Raji (cell line): ENCODE data around the gene CCL5.

ENCODE experiments used
- POLR2A ChIP-seq: IDR thresholded peaks from 2 replicates; pipeline ENCODE4 v1.6.1; 2011; ENCODE audit warnings: low read depth, low read length, control low read depth; ENCODE audit not compliant: insufficient read depth

The CCL5 gene

DNA sequence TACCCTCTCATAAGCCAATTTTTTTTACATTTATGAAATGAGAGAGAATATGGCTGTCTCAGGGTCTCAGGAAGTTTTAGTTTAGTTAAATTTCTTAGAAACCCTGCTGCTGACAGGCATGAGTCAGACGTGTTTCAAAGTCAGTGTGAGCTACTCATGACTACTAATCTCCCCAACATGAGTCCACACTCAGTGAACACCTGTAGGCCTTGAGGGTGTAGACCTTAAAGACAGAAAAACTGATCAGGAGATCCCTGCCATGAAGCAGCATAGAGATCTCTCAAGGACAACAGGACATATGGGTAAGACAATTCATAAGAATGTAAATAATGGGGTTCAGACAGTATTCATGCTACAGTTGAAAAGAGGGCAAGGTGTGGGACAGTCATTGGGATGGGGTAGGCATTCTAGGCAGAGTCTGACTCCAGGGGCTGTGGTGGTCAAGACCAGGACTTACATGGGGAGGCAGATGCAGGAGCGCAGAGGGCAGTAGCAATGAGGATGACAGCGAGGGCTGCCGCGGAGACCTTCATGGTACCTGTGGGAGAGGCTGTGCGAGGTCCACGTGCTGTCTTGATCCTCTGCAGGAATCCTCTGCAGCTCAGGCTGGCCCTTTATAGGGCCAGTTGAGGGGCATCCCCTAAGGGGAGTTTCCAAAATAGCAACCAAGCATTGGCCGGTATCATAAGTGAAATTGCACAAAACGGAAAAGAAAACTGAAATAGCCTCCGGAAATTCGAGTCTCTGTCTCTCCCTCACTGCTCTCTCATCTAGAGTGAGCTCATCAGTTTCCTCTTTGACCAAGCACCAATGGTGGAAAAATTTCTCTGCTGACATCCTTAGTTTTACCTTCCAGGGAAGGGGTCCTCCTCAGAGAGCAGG, at the start of gene CCL5:
Gene CCL5, minus strand, starts transcription at position 588 of the 882 bp plus-strand sequence.
- no peak for TF ChIP-seq POLR2A

- TF ChIP-seq POLR2A, result no peak
Measured at GRCh38 chr17:35927714-35928113, 47.6 kb upstream of the CCL5 start.

GRCh38 chr17:35923609-35924114, 43.5 kb upstream of the CCL5 start:
- TF ChIP-seq POLR2A, result no peak

GRCh38 chr17:35920229-35920628, 40.1 kb upstream of the CCL5 start:
- TF ChIP-seq POLR2A, result no peak

DNA sequence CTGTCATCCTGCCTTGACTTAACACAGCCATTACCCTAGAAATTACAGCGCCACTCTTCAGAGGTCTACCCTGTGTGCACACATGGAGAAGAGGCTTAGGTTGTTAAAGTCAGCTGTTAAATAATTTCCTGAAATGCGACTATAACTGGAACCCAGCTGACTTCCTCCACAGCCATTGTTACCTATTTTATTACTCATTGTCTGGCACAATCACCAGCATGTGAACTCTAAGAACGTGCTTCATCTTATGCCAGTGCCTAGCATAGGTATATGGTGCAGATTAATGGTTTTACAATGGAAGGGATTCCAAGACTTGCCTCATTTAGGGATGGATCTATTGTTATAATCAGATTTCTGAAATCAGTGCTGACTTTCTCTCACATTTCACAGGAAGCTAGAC, 38.5 kb upstream of the CCL5 start:
- no peak for TF ChIP-seq POLR2A

- TF ChIP-seq POLR2A, result no peak
Measured at GRCh38 chr17:35917519-35918213, 37.5 kb upstream of the CCL5 start.

DNA sequence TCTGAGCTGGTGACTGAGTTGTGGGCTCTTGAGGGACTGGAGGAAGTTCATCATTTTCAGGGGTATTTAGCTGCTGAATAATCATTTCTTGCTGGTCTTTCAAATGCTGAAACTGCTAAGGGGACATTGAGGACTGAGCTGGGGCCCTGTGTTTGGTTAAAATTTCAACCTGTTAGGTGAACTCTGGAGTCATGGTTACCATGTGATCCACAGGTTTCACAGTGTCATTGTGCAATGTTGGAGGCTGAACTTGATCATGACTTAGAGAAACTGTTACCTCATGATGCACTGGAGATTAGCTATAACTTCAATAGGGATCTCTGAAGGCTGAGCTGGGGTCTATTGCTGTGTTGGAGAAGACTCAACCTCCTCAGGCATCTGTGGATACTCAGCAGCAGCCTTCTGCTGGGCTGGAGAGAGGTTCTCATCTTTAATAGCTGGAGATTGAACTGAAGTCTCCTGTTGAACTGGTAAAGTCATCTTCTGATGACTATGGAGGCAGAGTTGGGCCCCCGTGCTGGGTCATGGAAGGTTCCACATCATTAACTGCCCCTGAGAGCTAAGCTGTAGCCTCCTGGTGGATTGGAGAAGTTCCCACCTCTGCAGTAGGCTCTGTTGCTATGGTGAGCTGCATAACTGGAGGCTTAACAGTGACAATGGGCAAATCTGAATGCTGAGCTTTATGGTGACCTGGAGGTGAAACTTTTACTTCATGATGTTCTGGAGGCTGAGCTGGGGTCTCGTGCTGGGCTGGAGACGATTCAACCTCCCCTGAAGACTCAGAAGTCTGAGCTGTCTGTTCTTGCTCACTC, 35.2 kb upstream of the CCL5 start:
- TF ChIP-seq POLR2A, result no peak

- TF ChIP-seq POLR2A, result no peak
Measured at GRCh38 chr17:35914354-35914753, 34.2 kb upstream of the CCL5 start.

GRCh38 chr17:35913609-35914008, 33.4 kb upstream of the CCL5 start:
- no peak for TF ChIP-seq POLR2A

DNA sequence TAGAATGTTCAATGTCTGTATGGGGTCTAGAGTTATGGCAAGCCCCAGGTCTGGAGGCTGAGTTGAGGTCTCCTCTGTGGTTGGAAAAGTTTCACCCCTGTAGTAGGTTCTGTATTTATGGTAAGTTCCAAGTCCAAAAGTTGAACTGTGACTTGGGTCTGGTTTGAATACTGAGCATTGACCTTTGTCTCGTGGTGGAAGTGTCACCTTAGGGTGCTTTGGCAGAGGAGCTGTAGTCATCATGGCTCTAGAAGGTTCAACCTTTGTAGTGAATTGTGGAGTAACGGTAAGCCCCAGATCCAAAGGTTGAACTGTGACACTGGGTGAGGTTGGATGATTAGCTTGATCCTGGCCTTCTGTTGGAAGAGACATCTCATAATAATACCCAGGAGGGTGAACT, 32.8 kb upstream of the CCL5 start:
- TF ChIP-seq POLR2A, result no peak

GRCh38 chr17:35912339-35912912, 32.3 kb upstream of the CCL5 start:
- TF ChIP-seq POLR2A, result no peak

- no peak for TF ChIP-seq POLR2A
Measured at GRCh38 chr17:35909408-35909807, 29.2 kb upstream of the CCL5 start.

- no peak for TF ChIP-seq POLR2A
Measured at GRCh38 chr17:35907691-35908090, 27.5 kb upstream of the CCL5 start.

DNA sequence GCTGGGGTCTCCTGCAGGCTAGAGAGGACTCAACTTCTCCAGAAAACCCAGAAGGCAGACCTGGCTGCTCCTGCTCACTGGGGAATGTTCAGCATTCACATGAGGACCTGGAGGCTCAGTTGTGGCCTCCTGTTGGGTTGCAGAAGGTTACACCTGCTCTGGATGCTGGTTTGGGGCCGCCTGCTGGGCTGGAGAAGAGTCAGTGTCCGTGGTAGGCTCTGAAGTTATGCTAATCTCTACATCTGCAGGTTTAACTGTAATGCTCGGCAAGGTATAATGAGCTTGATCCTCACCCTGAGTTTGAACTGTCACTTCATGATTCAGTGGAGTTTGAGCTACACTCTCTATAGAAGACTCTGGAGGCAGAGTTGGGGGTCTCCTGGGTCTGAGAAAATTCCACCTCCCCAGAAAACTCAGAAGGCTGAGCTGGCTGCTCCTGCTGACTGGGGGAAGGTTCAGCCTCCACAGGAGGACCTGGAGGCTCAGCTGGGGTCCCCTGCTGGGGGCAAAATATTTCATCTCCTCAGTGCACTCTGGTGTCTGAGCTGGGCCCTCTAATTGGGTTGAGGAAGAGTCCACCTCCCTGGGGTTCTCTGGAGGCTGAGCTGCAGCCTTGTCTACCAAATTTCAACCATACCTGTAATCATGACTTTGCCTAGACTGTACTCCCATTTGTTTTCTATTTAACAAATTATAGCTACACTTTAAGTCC, 26.9 kb upstream of the CCL5 start:
- no peak for TF ChIP-seq POLR2A
